Stimulated activated CD4-positive, alpha-beta T cell treated with anti-CD3 and anti-CD28 coated beads, Interleukin-1b, Interleukin-23, amount 100 ng/mL, for 1 hour (primary cell): ENCODE measurements around the gene ILF3.
"Not testable (repeated sequence)": the region's sequence is repeated elsewhere in the genome, so short reads cannot be mapped to it uniquely, and the experiment has no call there.

Source experiments
- DNase-seq, 2 donors: peaks; one replicate each; pipeline ENCODE4 v3.0.0-alpha.2; 2020; ENCODE audit warnings: low read depth in 2 of 2

ILF3 gene

GRCh38 chr19:10675214-10675613 lies 21.1 kb downstream of the ILF3 start:
- DNase-seq = not testable (repeated sequence)

GRCh38 chr19:10677751-10678150 lies 23.6 kb downstream of the ILF3 start:
- no peak for DNase-seq

GRCh38 chr19:10678813-10679212 lies 24.7 kb downstream of the ILF3 start:
- no peak for DNase-seq

GRCh38 chr19:10679743-10680142 lies 25.6 kb downstream of the ILF3 start:
- DNase-seq = no peak

GRCh38 chr19:10680545-10681135 lies 26.5 kb downstream of the ILF3 start:
- no peak for DNase-seq

GRCh38 chr19:10681658-10682057 lies 27.5 kb downstream of the ILF3 start:
- DNase-seq = no peak

GRCh38 chr19:10682397-10683063 lies 28.4 kb downstream of the ILF3 start:
- no peak for DNase-seq

- DNase-seq = no peak
Measured at GRCh38 chr19:10683064-10683426, 28.9 kb downstream of the ILF3 start.

GRCh38 chr19:10683582-10683981 lies 29.4 kb downstream of the ILF3 start:
- no peak for DNase-seq

GRCh38 chr19:10685210-10685609 lies 31.1 kb downstream of the ILF3 start:
- no peak for DNase-seq

GRCh38 chr19:10686193-10686592 lies 32.0 kb downstream of the ILF3 start:
- DNase-seq = no peak

- no peak for DNase-seq
Measured at GRCh38 chr19:10686661-10687517, 32.7 kb downstream of the ILF3 start.

- no peak for DNase-seq
Measured at GRCh38 chr19:10687518-10688288, 33.6 kb downstream of the ILF3 start.

GRCh38 chr19:10688545-10689280 lies 34.6 kb downstream of the ILF3 start:
- no peak for DNase-seq

- DNase-seq = no peak
Measured at GRCh38 chr19:10690341-10690781, 36.2 kb downstream of the ILF3 start.

GRCh38 chr19:10691178-10691881 lies 37.2 kb downstream of the ILF3 start:
- DNase-seq = no peak

- DNase-seq = no peak
Measured at GRCh38 chr19:10691883-10692282, 37.7 kb downstream of the ILF3 start.

- DNase-seq = no peak
Measured at GRCh38 chr19:10692673-10693264, 38.6 kb downstream of the ILF3 start.

GRCh38 chr19:10694706-10695307 lies 40.7 kb downstream of the ILF3 start:
- no peak for DNase-seq
